ENCODE measurements around the gene NAT8. TPM values are rescaled to one million over a fixed set of nuclear protein-coding genes. Genes with fewer than 3 reads are reported as not detected.
"Not testable (repeated sequence)": the region's sequence is repeated elsewhere in the genome, so short reads cannot be mapped to it uniquely, and the experiment has no call there.

Gene NAT8
- total and polyA plus RNA-seq, 2 of the 13 experiments (the other 11 are each of a cell fraction or from before 2014, with no cell fraction given), result 1.9 to 12.9 TPM

DNA sequence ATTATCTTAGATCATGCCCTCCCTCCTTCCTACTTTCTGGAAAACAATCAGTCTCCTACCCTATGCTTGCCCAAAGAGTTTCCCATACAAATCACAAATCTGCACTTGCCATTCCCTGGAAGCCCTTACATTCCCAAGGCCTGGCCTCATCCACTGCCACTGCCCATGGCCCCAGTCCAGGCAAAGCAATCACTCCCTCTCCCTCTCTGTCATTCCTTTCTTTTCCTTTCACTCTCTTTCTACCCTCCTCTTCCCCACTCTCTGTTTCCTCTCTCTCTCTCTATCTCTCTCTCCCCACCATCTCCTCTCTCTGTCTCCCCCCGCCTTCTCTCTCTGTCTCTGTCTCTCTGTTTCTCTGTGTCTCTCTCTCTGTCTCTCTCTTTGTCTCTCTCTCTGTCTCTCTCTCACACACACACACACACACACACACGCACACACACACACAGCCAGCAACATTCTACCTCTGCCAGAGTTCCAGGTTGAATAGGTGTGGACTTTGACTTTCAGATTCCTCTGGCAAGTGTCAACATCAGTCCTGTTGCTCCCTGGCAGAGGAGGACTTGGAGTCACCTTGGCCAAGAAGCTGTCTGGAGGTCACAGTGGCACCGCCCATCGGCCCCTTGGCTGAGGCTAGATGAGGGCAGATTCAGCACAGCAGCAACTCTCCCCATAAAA lies 43.7 kb upstream of the NAT8 start (continued):
- TF ChIP-seq LCORL (IDR thresholded peaks at IDR 0.05), result 0 out of 2 replicates have a peak, but pooled peaks have one; percentile 15
- no peak for TF ChIP-seq LCORL (CRISPR knock-in tag; IDR thresholded peaks at IDR 0.05)
- TF ChIP-seq ATF4 (CRISPR knock-in tag; IDR thresholded peaks at IDR 0.05), result no peak
- TF ChIP-seq ZNF326 (CRISPR knock-in tag; IDR thresholded peaks at IDR 0.05; ENCODE audit: borderline replicate concordance), result no peak
- TF ChIP-seq NFYC (CRISPR knock-in tag; IDR thresholded peaks at IDR 0.05), result no peak
- TF ChIP-seq ZNF441 (CRISPR knock-in tag; IDR thresholded peaks at IDR 0.05; ENCODE audit: borderline replicate concordance), result no peak
- TF ChIP-seq FIP1L1 (IDR thresholded peaks at IDR 0.05; ENCODE audit: borderline replicate concordance, insufficient read depth, low read depth, low read length), result no peak
- no peak for TF ChIP-seq ZNF383 (CRISPR knock-in tag; IDR thresholded peaks at IDR 0.05; ENCODE audit: borderline replicate concordance)
- TF ChIP-seq U2AF1 (optimal IDR thresholded peaks at IDR 0.05; ENCODE audit: low read depth, low read length), result no peak
- no peak for TF ChIP-seq XBP1 (CRISPR knock-in tag; IDR thresholded peaks at IDR 0.05)

GRCh38 chr2:73684905-73685304 lies 42.7 kb upstream of the NAT8 start:
- POLR2A ChIA-PET, result not testable (repeated sequence)

DNA sequence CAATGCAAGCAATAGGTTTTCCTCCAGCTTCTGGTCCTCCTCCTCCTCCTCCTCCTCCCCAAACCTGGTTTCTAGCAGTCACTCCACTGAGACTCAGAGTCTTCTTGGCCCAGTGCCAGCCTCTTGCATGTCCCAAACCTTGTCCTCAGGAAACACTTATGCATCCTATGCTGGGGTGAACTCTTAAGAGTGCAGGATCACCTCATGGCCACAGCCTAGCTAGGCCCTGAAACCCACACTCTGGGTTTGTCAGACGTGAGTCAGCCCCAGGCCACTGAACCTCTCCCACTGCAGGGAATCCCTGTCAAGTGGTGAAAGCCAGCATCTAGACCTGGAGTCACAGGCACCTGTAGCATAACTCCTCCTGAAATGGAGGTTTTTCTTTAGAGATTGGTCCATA lies 42.1 kb upstream of the NAT8 start:
- BruUV-seq (replicated peaks); intact Hi-C loops (cut with micrococcal nuclease; ENCODE audit: unreplicated experiment); POLR2A ChIA-PET; H3K79me2 ChIP-seq (ENCODE audit: insufficient read depth, low read length); H3K27me3 ChIP-seq (ENCODE audit: control insufficient read depth in 1 of 2, insufficient read depth in 2 of 2, low read length in 2 of 2); H3K4me2 ChIP-seq (ENCODE audit: low read depth, low read length); H2AFZ ChIP-seq (ENCODE audit: low read length); DNase-seq (ENCODE audit: low spot score); H3K27ac ChIP-seq (ENCODE audit: extremely low read length, insufficient read depth, low read length); CTCF ChIA-PET (ENCODE audit: low intra/inter-chr PET ratio, low total read pairs); H3K36me3 ChIP-seq (replicated peaks in 1 of 2; ENCODE audit: control insufficient read depth in 1 of 2, insufficient read depth in 2 of 2, low read length in 2 of 2); H3K9me3 ChIP-seq (ENCODE audit: low read length); H3K4me3 ChIP-seq (replicated peaks in 1 of 3; ENCODE audit: insufficient read depth in 1 of 3, low read depth in 2 of 3, low read length in 3 of 3); in situ Hi-C loops (cut with HindIII; ENCODE audit: extremely low pct_ligation_motif_present, low pct_unique_long_range_greater_than_20kb); FAIRE-seq; H3K9ac ChIP-seq (ENCODE audit: insufficient read depth, low read depth, low read length); H4K20me1 ChIP-seq (ENCODE audit: insufficient read depth, low read length): not testable (repeated sequence)
- WGBS (ENCODE audit: low lambda C conversion rate), result 13% methylated on average over 1 of the region's 1 CpG
- H3K4me1 ChIP-seq (ENCODE audit: insufficient read depth, low read length), result peaks cover 22% of the 10 kb centered on the region
- ATAC-seq, result peak; percentile 14

More at GRCh38 chr2:73684905-73685304, 42.7 kb upstream of the NAT8 start:
- in situ Hi-C loops (cut with HindIII; ENCODE audit: extremely low pct_ligation_motif_present, low pct_unique_long_range_greater_than_20kb); H3K4me2 ChIP-seq (ENCODE audit: low read depth, low read length); CTCF ChIA-PET (ENCODE audit: low intra/inter-chr PET ratio, low total read pairs); H3K9me3 ChIP-seq (ENCODE audit: low read length); H3K9ac ChIP-seq (ENCODE audit: insufficient read depth, low read depth, low read length); H3K27ac ChIP-seq (ENCODE audit: extremely low read length, insufficient read depth, low read length); H3K79me2 ChIP-seq (ENCODE audit: insufficient read depth, low read length); H3K27me3 ChIP-seq (ENCODE audit: control insufficient read depth in 1 of 2, insufficient read depth in 2 of 2, low read length in 2 of 2); H3K36me3 ChIP-seq (replicated peaks in 1 of 2; ENCODE audit: control insufficient read depth in 1 of 2, insufficient read depth in 2 of 2, low read length in 2 of 2); intact Hi-C loops (cut with micrococcal nuclease; ENCODE audit: unreplicated experiment); H2AFZ ChIP-seq (ENCODE audit: low read length); H4K20me1 ChIP-seq (ENCODE audit: insufficient read depth, low read length); H3K4me3 ChIP-seq (replicated peaks in 1 of 3; ENCODE audit: insufficient read depth in 1 of 3, low read depth in 2 of 3, low read length in 3 of 3); BruUV-seq (replicated peaks): not testable (repeated sequence)
- DNase-seq (ENCODE audit: low spot score), result peak; percentile 24
- TF ChIP-seq, protein P1, sequence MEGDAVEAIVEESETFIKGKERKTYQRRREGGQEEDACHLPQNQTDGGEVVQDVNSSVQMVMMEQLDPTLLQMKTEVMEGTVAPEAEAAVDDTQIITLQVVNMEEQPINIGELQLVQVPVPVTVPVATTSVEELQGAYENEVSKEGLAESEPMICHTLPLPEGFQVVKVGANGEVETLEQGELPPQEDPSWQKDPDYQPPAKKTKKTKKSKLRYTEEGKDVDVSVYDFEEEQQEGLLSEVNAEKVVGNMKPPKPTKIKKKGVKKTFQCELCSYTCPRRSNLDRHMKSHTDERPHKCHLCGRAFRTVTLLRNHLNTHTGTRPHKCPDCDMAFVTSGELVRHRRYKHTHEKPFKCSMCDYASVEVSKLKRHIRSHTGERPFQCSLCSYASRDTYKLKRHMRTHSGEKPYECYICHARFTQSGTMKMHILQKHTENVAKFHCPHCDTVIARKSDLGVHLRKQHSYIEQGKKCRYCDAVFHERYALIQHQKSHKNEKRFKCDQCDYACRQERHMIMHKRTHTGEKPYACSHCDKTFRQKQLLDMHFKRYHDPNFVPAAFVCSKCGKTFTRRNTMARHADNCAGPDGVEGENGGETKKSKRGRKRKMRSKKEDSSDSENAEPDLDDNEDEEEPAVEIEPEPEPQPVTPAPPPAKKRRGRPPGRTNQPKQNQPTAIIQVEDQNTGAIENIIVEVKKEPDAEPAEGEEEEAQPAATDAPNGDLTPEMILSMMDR (CRISPR knock-in tag; IDR thresholded peaks at IDR 0.05), result peak; percentile 39
- H3K4me1 ChIP-seq (ENCODE audit: insufficient read depth, low read length), result peaks cover 22% of the 10 kb centered on the region
- ATAC-seq, result peak; percentile 87
- FAIRE-seq, result peak; percentile 90
- 9% methylated on average over 9 of the region's 9 CpGs for WGBS (ENCODE audit: low lambda C conversion rate)
